Ishikawa (cell line): Measurements from ENCODE around the gene NT5C2.

Experiments used
- CEBPB ChIP-seq: IDR thresholded peaks from 2 replicates; pipeline ENCODE4 v1.6.1; 2012
- CREB1 ChIP-seq: IDR thresholded peaks from 2 replicates; pipeline ENCODE4 v1.6.1; 2012; ENCODE audit warnings: low read depth
- EGR1 ChIP-seq: IDR thresholded peaks from 2 replicates; pipeline ENCODE4 v1.6.1; 2012
- EP300 ChIP-seq: IDR thresholded peaks from 2 replicates; pipeline ENCODE4 v1.6.1; 2012; ENCODE audit warnings: borderline replicate concordance
- FOXM1 ChIP-seq: IDR thresholded peaks from 2 replicates; pipeline ENCODE4 v1.6.1; 2012; ENCODE audit warnings: low read depth, borderline replicate concordance
- MAX ChIP-seq: IDR thresholded peaks from 2 replicates; pipeline ENCODE4 v1.6.1; 2012
- NFIC ChIP-seq: IDR thresholded peaks from 2 replicates; pipeline ENCODE4 v1.6.1; 2012
- RAD21 ChIP-seq: IDR thresholded peaks from 2 replicates; pipeline ENCODE4 v1.6.1; 2012; ENCODE audit warnings: low read depth
- REST ChIP-seq: IDR thresholded peaks from 2 replicates; pipeline ENCODE4 v1.6.1; 2012; ENCODE audit warnings: low read depth, mild to moderate bottlenecking
- TAF1 ChIP-seq: IDR thresholded peaks from 2 replicates; pipeline ENCODE4 v1.6.1; 2012; ENCODE audit warnings: low read depth, mild to moderate bottlenecking
- TCF12 ChIP-seq: IDR thresholded peaks from 2 replicates; pipeline ENCODE4 v1.6.1; 2012; ENCODE audit warnings: low read depth
- TEAD4 ChIP-seq: IDR thresholded peaks from 2 replicates; pipeline ENCODE4 v1.6.1; 2012
- USF1 ChIP-seq: IDR thresholded peaks from 2 replicates; pipeline ENCODE4 v1.6.1; 2012
- YY1 ChIP-seq: IDR thresholded peaks from 2 replicates; pipeline ENCODE4 v1.6.1; 2012; ENCODE audit warnings: low read depth
- ZBTB7A ChIP-seq: IDR thresholded peaks from 2 replicates; pipeline ENCODE4 v1.6.1; 2012; ENCODE audit warnings: low read depth

The NT5C2 gene

GRCh38 chr10:103199488-103199887 is 6.4 kb upstream of the NT5C2 start:
- TF ChIP-seq TEAD4 (no peak), REST (no peak), CEBPB (no peak), USF1 (no peak), MAX (no peak), YY1 (no peak), FOXM1 (no peak), NFIC (no peak)

GRCh38 chr10:103198648-103199047 is 5.6 kb upstream of the NT5C2 start:
- no peak for TF ChIP-seq TCF12
- no peak for TF ChIP-seq NFIC
- no peak for TF ChIP-seq TEAD4
- TF ChIP-seq RAD21 = no peak
- TF ChIP-seq EP300 = no peak
- TF ChIP-seq REST = no peak
- TF ChIP-seq MAX = no peak
- no peak for TF ChIP-seq YY1
- TF ChIP-seq CREB1 = no peak
- no peak for TF ChIP-seq CEBPB
- TF ChIP-seq USF1 = no peak
- no peak for TF ChIP-seq FOXM1
- no peak for TF ChIP-seq ZBTB7A
- no peak for TF ChIP-seq EGR1
- no peak for TF ChIP-seq TAF1

GRCh38 chr10:103197903-103198302 is 4.8 kb upstream of the NT5C2 start:
- TF ChIP-seq TCF12 (no peak), EGR1 (no peak), REST (no peak), YY1 (no peak), FOXM1 (no peak), NFIC (no peak), USF1 (no peak), TAF1 (no peak), EP300 (no peak), MAX (no peak)

- TF ChIP-seq TAF1 (no peak), CEBPB (no peak), USF1 (peak; percentile 65)
These were observed 4.1 kb upstream of the NT5C2 start for GRCh38 chr10:103197174-103197573.
